ENCODE measurements around the gene C2orf80.
A peak's percentile ranks its signal among the peaks of the same experiment; 100 is the strongest.
"Not testable (repeated sequence)": the region's sequence is repeated elsewhere in the genome, so short reads cannot be mapped to it uniquely, and the experiment has no call there.

Gene C2orf80

DNA sequence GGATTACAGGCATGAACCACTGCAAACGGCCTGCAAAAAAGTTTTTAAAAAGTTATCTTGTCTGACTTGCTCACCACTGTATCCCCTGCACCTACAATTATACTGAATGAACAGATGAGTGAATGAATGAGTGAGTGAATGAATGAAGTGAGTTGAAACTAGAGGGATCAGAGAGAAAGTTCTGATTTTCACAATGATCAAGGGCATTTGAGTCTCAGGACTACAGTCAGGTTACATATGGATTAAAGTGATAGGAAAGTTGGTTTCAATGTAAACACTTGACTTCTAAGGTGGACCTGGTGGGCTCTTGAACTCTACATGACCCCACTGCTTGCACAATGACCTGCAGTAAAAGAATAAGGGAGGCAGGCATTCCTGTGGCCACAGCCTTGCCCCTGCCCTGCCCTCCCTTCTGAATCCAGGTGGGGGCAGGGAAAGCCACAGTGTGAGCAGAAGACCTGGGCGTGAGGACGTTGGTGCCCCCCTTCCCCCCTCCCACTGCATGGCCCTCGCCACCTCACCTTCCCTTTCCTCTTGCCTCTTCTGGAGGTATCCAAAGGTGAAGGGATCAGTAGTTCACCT, 10.7 kb downstream of the C2orf80 start:
- DNase-seq (ENCODE audit: low read depth) = peak; percentile 71

DNA sequence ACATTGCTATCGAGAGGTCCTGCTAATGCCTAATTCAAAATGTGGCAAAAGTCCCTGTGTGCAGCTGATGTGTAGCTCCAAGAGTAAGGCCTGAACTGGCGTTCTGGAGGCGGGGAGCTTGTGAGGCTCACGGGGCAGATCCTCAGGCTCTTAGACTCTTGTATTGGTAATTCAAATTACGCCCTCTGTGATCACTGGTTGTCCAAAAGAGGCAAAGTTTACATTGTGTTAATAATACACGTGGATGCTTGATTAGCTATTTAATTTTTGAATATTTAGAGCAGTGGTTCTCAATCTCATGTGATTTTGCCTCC, 14.0 kb downstream of the C2orf80 start:
- DNase-seq (ENCODE audit: low read depth) = no peak

DNA sequence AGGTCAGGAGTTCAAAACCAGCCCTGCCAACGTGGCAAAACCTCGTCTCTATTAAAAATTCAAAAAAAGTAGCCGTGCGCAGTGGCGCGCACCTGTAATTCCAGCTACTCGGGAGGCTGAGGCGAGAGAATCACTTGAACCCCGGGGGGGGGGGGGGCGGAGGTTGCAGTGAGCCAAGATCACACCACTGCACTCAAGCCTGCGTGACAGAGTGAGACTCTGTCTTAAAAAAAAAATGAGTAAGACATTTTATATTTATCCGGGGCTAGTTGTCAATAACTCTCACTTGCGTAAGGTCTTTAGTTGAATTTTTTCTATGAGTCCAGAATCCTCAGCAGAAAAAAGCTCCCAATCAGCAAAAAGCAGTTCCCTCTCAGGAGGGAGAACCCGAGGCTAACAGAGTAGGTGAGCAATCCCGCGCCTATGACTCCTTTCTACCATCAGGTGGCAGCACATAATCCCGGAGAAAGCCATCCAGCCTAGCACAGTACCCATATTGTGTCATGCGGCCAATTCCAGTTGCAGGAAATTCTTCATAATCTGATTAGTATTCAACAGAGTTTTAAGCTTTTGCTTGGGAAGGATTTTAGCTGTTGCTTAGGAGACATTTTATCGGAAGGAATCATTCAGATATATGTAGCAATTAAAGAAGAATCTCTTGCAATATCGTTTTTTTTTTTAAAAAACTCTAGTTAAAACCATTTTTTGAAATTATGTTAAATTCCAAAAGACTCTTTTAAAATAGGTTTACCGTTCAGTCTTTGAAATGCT, 14.6 kb downstream of the C2orf80 start:
- DNase-seq (ENCODE audit: low read depth) = peak; percentile 76

DNA sequence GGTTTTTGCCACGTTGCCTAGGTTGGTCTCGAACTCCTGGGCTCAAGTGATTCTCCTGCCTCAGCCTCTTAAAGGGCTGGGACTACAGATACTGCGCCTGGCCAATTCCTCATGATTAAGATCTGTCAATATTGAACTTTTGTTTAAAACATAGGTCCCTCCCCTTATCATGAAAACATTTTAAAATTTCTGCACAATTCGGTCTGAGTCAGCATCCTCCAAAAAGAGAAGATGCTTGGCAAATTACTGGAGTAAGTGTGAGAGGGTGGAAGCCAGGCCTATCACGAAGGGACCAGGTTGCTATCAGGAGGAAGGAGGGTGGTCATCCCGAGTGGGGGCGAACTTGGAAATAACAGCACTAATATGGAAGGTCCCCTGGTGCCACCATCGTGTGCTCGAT, 15.7 kb downstream of the C2orf80 start:
- no peak for DNase-seq (ENCODE audit: low read depth)

DNA sequence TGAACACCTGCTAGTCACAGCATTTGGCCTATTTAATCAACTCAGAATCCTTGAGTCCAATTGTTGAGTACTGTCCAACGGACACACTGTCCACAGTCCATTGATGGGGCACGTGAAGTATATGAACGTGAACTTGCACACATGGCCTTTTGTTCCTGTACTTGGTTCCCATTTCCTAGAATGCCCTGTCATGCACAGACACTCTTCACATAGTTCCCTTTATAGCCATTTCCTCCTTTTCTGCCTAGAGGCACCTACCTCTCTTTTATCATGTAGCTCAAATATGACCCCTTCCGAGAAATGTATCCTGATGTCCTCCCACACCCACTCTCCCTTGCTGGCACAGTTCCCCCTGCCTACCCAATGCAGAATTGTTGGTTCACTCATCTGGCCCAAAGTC, 17.7 kb downstream of the C2orf80 start:
- DNase-seq (ENCODE audit: low read depth) = no peak

DNA sequence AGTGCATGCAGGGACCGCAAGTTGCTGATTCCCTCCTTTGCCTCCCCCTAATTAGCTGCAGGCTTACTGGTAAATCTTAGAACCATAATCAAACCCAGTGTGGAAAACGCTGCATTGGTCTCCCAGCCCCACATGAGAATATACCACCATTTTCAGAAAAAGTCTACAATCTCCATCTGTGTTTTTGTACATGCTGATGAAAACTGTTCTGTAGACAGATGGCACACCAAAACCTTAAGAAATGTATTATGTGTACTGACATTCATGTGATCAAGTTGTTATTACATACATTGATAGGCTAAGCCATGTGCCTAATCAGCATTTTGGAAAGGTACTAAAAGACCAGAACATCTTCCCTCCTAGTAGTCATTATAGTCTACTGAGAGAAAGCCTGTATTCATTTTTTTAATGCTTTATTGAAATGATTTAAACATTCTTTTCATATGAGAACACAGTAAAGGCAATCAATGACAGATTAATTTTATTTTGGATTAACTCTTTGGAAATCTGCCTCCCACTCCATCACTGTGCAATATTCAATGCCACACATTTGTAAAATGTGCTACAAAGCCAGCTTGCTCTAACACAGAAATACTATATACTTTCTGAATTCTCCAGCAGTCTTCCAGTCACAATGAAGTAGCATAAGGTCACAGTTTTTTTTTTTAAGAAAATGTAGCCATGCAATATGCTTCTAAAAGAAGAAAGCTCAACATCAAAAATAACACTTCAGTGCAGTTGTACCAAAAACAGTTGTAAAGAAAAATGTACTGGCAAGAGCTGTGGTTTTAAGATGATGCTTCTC, 24.7 kb downstream of the C2orf80 start:
- DNase-seq (ENCODE audit: low read depth) = no peak

DNA sequence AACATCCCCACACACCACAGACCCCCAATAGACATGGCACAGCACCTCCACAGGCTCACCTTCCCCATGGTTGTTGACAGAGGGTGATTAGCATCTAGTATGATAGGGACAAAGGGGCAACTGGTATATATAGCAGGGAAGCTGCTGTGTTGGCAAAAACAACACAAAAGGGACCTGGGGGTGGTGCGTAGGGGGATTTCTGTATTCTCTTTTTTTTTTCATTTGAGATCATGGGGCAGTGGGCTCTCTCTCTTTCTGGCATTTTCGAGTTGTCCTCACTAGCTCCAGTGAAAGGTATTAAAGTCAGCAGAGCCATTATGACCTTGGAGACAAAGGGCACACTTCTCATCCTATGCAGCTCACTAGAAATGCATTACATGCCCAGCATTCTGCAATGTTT, 26.3 kb downstream of the C2orf80 start, which contains the start of gene CRYGA:
TSS of gene CRYGA (minus strand) at position 101 of the 400 bp plus-strand sequence. CDS start at position 68, 33 bp downstream.
- DNase-seq (ENCODE audit: low read depth) = no peak

DNA sequence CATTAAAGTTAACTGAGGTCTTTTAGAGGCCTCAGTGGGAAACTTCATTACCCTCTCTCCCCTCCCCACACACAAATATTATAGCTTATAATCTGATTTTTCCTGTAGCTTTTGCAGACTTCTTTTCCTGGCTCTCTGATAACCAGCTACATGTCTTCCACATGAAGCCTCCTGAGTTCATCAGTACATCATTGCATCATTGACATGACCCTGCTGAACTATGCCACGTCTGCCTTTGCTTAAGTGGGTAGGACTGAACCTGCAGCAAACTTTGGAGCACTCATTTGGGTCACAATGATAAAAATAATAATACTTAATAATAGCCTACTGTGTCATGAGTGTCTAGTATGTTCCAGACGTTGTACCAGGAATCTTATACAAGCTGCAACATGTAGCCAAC, 33.4 kb downstream of the C2orf80 start:
- DNase-seq (ENCODE audit: low read depth) = no peak

DNA sequence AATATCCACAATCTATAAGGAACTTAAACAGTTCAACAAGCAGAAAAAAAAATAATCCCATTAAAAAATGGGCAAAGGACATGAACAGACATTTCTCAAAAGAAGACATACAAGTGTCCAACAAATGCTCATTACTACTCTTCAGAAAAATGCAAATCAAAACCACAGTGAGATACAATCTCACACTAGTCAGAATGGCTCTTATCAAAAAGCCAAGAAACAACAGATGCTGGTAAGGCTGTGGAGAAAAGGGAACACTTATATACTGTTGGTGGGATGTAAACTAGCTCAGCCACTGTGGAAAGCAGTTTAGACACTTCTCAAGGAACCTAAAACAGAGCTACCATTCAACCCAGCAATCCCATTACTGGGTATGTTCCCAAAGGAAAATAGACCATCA, 36.7 kb downstream of the C2orf80 start:
- peak; percentile 54 for DNase-seq (ENCODE audit: low read depth)

DNA sequence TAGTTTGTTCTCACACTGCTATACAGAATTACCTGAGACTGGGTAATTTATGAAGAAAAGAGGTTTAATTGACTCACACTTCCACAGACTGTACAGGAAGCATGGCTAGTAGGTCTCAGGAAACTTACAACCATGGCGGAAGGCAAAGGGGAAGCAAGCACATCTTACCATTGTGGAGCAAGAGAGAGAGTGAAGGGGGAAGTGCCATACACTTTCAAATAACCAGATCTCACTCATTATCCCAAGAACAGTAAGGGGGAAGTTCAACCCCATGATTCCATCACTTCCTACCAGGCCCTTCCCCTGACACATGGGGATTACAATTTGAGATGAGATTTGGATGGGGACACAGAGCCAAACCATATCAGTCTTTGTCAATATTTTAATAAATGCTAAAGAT, 38.9 kb downstream of the C2orf80 start:
- DNase-seq (ENCODE audit: low read depth) = no peak

DNA sequence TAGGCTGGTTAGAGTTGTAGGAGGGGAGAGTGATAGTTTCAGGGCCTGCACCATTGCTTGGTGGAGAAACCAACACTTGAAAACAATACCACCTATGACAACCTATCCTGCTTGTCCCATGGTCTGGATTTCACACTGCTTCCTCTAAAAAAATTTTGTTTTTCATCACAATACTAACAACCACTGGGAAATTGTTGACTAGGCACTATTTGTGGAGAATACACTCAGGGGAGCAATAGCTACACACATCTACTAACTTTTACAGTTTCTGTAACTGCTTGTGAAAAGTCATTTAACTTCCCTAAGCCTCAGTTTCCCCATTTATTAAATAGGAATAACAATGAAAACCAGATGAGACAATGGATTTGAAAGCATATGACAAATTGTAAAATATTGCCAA, 39.7 kb downstream of the C2orf80 start:
- DNase-seq (ENCODE audit: low read depth) = no peak

DNA sequence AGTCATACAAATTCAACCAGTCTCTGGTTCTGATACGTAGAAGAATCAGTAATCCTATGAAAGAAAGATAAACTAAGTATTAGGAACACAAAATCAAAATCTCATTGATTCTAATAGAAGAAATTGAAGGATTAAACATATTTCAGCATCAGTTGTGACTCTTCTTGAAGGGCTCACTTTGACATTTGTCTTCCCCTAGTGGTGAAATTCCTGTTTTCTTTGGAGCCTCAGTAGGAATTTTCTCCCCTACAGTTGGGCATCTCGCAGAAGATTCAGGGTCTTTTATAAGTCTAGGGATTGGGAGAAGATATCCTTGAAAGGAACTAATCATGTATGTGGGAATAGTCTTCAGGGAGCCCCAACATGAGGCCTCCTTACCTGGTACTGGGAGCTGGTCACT, 41.0 kb downstream of the C2orf80 start:
- no peak for DNase-seq (ENCODE audit: low read depth)

DNA sequence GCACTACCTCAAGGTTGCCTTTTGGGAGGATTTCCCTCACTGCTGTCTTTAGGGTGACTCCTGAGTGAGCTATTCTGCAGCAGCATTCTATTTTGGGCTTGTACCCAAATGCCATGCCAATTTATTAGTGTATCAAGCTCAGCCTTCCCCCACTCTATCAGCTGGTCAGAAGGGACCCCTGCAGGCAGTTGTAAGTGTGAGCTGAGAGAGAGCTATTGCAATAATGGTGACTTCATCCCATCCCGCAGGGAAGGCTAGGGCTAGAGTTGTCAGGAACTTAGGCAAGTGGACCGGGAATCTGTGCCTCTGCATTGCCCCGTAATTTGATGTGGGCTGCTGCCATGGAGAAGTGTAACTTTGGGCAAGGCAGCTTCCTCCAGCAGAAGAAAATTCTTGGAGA, 42.1 kb downstream of the C2orf80 start:
- no peak for DNase-seq (ENCODE audit: low read depth)

DNA sequence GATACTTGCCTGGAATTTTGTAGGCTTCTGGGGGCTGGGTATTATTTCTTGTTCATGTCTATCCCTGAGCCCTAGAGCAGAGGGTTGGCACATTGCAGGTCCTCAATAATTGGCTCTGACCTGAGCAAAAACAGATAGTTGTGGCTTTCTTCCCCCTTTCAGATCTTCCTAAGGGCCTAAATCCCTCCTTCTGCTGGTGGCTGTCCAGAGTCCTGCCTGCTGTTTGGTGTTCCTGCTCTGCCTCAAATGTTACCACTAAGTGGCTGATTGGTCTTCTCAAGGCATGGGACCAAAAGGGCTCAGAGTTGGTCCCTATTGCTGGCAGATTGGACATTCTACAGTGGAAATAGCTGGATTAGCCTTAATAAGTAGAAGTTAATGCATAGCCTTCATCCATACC, 42.8 kb downstream of the C2orf80 start:
- no peak for DNase-seq (ENCODE audit: low read depth)

DNA sequence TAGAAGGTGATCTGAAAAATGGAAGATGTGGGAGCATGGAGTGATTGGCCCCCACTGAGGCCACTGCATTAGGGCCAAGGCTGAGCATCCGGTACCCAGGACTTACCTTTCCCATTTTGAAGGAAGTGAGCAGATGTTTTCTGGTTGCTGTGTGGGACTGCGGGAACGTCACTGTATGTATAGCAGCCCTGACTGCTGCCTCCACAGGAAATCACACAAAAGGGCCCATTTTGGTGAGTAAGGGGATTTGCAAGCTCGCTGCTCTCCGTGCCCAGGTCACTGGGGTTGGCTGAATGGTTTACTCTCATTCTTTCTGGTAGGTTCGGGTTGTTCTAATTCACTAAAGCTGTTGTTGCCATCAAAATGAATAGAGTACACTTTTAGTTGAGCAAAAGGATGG, 43.8 kb downstream of the C2orf80 start, which contains the start of gene CRYGB:
TSS of gene CRYGB (minus strand) at position 153 of the 400 bp plus-strand sequence. CDS start at position 115, 38 bp downstream.
- DNase-seq (ENCODE audit: low read depth) = no peak

DNA sequence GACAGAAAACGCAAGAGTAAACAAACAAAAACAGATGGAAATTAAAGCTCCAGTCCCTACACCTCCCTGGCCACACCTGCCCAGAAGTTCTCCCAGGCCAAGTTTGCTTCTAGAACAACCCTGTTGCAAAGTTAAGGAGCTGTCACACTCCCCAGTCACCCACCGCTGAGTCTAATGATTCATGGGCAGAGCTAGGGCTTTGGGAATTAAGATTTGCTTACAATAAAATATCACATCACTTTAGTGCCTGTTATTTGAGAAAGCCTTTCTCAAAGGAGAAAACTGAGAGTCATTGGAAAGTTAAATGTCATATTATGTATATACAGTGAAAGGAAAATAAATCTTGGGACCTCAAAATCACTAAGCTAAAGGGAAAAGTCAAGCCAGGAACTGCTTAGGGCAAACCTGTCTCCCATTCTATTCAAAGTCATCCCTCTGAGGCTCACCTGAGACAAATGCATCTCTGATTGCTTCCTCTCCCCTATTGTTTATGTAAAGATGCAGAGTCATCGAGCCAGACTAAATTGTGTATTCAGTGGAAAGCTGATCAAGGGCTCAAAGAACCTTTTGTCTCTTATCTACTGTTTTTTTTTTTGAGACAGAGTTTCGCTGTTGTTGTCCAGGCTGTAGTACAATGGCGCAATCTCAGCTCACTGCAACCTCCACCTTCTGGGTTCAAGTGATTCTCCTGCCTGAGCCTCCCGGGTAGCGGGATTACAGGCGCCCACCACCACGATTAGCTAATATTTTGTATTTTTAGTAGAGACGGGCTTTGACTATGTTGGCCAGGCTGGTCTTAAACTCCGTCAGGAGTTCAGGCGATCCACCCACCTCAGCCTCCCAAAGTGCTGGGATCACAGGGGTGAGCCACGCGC, 46.7 kb downstream of the C2orf80 start:
- DNase-seq (ENCODE audit: low read depth) = no peak

DNA sequence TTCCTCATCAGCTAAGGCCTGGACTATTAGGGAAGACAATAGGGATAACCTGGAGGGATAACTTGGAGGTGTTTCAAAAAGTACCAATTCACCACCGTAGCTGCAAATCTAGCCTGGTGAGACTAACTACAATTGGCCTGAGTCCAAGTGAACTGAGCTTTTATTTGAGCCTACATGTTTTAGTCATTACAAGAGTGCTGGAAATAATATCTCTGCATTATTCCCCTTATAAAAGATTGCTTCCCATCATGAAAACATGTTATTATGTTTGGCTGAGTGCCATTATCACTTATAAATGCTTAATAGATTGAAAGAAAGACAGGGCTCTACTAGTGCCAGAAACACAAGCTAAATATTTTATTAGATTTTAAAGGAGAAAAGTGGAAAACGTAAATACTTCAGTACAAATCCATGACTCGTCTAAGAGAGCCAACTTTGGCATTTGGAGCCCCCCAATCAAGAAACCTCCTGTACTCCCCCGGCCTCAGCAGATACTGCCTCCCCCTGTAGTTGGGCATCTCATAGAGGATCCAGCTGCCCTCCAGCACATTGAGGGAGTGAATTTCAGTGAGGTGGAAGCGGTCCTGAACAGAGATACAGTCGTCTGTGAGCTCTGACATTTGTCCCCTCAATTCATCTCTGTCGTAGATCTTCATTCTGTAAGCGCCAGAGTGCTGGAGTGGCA, 47.4 kb downstream of the C2orf80 start:
- no peak for DNase-seq (ENCODE audit: low read depth)

DNA sequence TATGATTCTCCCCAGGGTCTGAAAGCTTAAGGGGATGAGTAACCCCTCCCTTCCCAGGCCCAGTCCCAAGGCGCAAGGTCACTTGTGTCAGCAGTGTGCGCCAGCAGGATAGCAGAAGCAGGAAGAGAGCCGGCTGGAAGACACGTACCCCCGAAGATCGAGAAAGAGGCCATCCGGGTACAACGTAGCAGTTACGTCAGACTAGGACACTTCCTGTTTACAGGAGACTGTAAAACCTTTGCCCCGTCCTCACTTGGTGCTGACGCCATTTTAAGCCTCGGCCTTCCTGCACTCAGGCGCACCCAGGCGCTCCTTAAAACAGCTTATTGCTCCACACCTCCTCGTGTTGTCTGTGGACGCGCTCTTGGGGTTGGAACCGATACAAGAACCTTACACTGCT, 50.4 kb downstream of the C2orf80 start:
- DNase-seq (ENCODE audit: low read depth) = no peak

DNA sequence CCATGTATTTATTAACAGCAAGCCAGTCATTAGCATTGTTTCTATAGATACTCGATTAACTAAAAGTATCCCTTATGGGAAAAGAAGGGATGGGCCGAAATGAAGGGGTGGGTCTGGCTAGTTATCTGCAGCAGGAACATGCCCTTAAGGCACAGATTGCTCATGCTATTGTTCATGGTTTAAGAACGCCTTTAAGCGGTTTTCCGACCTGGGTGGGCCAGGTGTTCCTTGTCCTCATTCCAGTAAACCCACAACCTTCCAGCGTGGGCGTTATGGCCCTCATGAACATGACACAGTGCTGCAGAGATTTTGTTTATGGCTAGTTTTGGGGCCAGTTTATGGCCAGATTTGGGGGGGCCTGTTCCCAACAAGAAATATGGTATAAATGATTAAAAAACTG, 51.5 kb downstream of the C2orf80 start:
- not testable (repeated sequence) for DNase-seq (ENCODE audit: low read depth)

DNA sequence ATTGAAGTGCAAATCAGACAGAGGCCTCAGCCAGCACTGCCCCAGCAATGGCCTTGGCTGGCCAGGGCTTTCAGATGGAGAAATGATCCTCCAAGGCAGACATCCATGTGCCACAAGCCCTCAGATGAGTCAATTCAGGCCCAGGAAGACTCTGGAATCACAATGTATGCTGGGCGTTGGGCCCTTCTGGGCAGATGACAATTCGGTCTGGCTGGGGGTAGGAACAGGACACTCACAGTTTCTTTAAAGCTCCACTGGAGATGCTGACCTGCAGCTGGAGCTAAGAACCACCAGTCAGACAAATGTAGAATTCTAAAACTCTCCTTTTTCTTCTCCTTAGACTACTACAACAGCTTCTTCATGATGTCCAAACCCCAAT, 53.1 kb downstream of the C2orf80 start:
- DNase-seq (ENCODE audit: low read depth) = no peak
